HepG2 (cell line): Measurements from ENCODE around the gene FAM222A. TPM values are rescaled to one million over a fixed set of nuclear protein-coding genes. Genes with fewer than 3 reads are reported as not detected.

Experiments
- ADNP ChIP-seq: sonication (generic); formaldehyde crosslinking; IDR thresholded peaks from 2 replicates; pipeline ENCODE4 v1.4.0; 2020; ENCODE audit warnings: missing genetic modification reagents
- HIVEP1 ChIP-seq: sonication (generic); formaldehyde crosslinking; IDR thresholded peaks from 2 replicates; pipeline ENCODE4 v1.4.0; 2020; ENCODE audit warnings: mild to moderate bottlenecking, missing genetic modification reagents
- TOPORS ChIP-seq: sonication (generic); formaldehyde crosslinking; IDR thresholded peaks from 2 replicates; pipeline ENCODE4 v1.8.0; 2023; ENCODE audit warnings: mild to moderate bottlenecking, missing genetic modification reagents
- ZFP1 ChIP-seq: IDR thresholded peaks from 2 replicates; pipeline ENCODE4 v1.6.1; 2016
- ZNF33A ChIP-seq: sonication (generic); formaldehyde crosslinking; IDR thresholded peaks from 2 replicates; pipeline ENCODE4 v1.5.1; 2020; ENCODE audit warnings: missing genetic modification reagents, mild to moderate bottlenecking, moderate library complexity, borderline replicate concordance
- ZNF564 ChIP-seq: sonication (generic); formaldehyde crosslinking; IDR thresholded peaks from 2 replicates; pipeline ENCODE4 v1.8.1; 2023; ENCODE audit warnings: mild to moderate bottlenecking, missing genetic modification reagents
- ZNF768 ChIP-seq: sonication (generic); formaldehyde crosslinking; IDR thresholded peaks from 2 replicates; pipeline ENCODE4 v1.4.0; 2020; ENCODE audit warnings: missing genetic modification reagents
- ZNF780A ChIP-seq: sonication (generic); formaldehyde crosslinking; IDR thresholded peaks from 2 replicates; pipeline ENCODE4 v1.8.0; 2022; ENCODE audit warnings: mild to moderate bottlenecking, missing genetic modification reagents, moderate library complexity
- polyA plus RNA-seq, 8 experiments: library from polyadenylated mRNA; depleted of rRNA in 3 of 8; stranded (reverse) in 7 of 8; unstranded in 1 of 8; fragments of >200 nt; fragmentation: Illumina TruSeq in 4 of 8; extraction: Trizol in 4 of 8; gene quantifications; 2 replicates each; pipeline versions ENCODE4 v1.2.1 to v1.2.3, GENCODE V29; 2011 to 2016; ENCODE audit warnings: low read depth in 4 of 8, missing spikeins in 1 of 8, mixed read lengths in 1 of 8; ENCODE audit not compliant: insufficient read depth in 1 of 8
- total RNA-seq, 5 experiments: library from RNA; depleted of rRNA; stranded (reverse); fragments of >200 nt; fragmentation: Illumina TruSeq; extraction: Trizol; gene quantifications; 2 replicates each; pipeline ENCODE4 v1.2.3, GENCODE V29; 2016; ENCODE audit warnings: low read depth in 1 of 5
- TF ChIP-seq, protein P1 (sequence below): sonication (generic); formaldehyde crosslinking; IDR thresholded peaks from 2 replicates; pipeline ENCODE4 v1.5.1; 2020; ENCODE audit warnings: mild to moderate bottlenecking, missing genetic modification reagents
- TF ChIP-seq, protein P2 (sequence below): sonication (generic); formaldehyde crosslinking; IDR thresholded peaks from 2 replicates; pipeline ENCODE4 v1.5.1; 2020; ENCODE audit warnings: missing genetic modification reagents, mild to moderate bottlenecking, borderline replicate concordance
- TF ChIP-seq, protein P3 (sequence below): sonication (generic); formaldehyde crosslinking; IDR thresholded peaks from 2 replicates; pipeline ENCODE4 v1.4.0; 2020; ENCODE audit warnings: missing genetic modification reagents
- TF ChIP-seq, protein P4 (sequence below): sonication (generic); formaldehyde crosslinking; IDR thresholded peaks from 2 replicates; pipeline ENCODE4 v1.4.0; 2020; ENCODE audit warnings: missing genetic modification reagents
- TF ChIP-seq, protein P5 (sequence below): sonication (generic); formaldehyde crosslinking; IDR thresholded peaks from 2 replicates; pipeline ENCODE4 v1.8.0; 2022; ENCODE audit warnings: mild to moderate bottlenecking, missing genetic modification reagents, borderline replicate concordance

FAM222A gene
- total and polyA plus RNA-seq, 2 of the 13 experiments (the other 11 are each of a cell fraction or from before 2014, with no cell fraction given) = 2.7 to 9.6 TPM

DNA sequence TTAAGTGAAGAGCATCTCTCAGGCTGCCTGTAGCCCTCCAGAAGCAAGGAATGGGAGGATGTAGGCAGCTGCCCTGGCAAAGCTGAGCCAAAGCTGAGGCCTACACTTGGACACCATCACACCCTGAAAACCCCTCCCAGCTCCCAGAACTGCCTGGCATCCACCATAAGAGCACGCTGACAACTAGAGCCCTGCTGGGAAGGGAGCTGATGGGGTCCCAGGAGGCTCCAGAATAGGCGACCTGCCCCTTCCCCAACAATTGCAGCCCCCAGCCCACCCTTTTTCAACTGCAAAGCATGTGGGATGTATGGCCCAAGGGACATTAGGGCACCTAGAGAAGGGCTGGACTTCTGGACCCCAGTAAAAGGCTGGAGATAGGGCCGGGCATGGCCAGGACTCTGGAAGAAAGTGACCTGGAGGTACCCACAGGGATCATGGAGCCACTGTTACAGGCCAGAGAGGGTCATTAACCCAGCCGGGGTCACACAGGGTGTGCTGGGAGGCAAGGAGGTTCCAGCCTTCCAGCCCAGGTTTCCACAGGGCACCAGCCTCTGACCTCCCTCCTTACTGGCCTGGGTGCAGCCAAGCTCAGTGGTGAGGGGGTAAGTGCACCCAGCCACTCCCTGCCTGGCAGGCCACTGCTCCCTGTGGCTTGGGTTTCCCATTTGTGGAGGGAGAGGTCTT, 27.8 kb downstream of the FAM222A start (continued):
- TF ChIP-seq, protein P1, sequence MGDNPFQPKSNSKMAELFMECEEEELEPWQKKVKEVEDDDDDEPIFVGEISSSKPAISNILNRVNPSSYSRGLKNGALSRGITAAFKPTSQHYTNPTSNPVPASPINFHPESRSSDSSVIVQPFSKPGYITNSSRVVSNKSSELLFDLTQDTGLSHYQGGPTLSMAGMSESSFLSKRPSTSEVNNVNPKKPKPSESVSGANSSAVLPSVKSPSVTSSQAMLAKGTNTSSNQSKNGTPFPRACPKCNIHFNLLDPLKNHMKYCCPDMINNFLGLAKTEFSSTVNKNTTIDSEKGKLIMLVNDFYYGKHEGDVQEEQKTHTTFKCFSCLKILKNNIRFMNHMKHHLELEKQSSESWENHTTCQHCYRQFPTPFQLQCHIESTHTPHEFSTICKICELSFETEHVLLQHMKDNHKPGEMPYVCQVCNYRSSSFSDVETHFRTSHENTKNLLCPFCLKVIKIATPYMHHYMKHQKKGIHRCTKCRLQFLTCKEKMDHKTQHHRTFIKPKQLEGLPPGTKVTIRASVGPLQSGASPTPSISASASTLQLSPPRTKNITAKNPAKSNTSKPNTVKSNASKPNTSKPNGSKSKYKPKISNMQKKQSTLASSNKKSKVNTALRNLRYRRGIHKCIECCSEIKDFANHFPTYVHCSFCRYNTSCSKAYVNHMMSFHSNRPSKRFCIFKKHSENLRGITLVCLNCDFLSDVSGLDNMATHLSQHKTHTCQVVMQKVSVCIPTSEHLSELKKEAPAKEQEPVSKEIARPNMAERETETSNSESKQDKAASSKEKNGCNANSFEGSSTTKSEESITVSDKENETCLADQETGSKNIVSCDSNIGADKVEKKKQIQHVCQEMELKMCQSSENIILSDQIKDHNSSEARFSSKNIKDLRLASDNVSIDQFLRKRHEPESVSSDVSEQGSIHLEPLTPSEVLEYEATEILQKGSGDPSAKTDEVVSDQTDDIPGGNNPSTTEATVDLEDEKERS (CRISPR knock-in tag) = 0 out of 2 replicates have a peak, but pooled peaks have one; percentile 7
- TF ChIP-seq TOPORS (CRISPR knock-in tag) (0 out of 2 replicates have a peak, but pooled peaks have one; percentile 22), HIVEP1 (CRISPR knock-in tag) (no peak), ZNF768 (CRISPR knock-in tag) (peak; percentile 99), ZNF33A (no peak), ZNF564 (CRISPR knock-in tag) (0 out of 2 replicates have a peak, but pooled peaks have one; percentile 13), ADNP (no peak), ZNF780A (CRISPR knock-in tag) (no peak), ZFP1 (CRISPR knock-in tag) (no peak)
- TF ChIP-seq, protein P2, sequence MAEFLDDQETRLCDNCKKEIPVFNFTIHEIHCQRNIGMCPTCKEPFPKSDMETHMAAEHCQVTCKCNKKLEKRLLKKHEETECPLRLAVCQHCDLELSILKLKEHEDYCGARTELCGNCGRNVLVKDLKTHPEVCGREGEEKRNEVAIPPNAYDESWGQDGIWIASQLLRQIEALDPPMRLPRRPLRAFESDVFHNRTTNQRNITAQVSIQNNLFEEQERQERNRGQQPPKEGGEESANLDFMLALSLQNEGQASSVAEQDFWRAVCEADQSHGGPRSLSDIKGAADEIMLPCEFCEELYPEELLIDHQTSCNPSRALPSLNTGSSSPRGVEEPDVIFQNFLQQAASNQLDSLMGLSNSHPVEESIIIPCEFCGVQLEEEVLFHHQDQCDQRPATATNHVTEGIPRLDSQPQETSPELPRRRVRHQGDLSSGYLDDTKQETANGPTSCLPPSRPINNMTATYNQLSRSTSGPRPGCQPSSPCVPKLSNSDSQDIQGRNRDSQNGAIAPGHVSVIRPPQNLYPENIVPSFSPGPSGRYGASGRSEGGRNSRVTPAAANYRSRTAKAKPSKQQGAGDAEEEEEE (CRISPR knock-in tag) = no peak
- TF ChIP-seq, protein P3, sequence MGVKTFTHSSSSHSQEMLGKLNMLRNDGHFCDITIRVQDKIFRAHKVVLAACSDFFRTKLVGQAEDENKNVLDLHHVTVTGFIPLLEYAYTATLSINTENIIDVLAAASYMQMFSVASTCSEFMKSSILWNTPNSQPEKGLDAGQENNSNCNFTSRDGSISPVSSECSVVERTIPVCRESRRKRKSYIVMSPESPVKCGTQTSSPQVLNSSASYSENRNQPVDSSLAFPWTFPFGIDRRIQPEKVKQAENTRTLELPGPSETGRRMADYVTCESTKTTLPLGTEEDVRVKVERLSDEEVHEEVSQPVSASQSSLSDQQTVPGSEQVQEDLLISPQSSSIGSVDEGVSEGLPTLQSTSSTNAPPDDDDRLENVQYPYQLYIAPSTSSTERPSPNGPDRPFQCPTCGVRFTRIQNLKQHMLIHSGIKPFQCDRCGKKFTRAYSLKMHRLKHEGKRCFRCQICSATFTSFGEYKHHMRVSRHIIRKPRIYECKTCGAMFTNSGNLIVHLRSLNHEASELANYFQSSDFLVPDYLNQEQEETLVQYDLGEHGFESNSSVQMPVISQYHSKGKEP (CRISPR knock-in tag) = no peak
- TF ChIP-seq, protein P4, sequence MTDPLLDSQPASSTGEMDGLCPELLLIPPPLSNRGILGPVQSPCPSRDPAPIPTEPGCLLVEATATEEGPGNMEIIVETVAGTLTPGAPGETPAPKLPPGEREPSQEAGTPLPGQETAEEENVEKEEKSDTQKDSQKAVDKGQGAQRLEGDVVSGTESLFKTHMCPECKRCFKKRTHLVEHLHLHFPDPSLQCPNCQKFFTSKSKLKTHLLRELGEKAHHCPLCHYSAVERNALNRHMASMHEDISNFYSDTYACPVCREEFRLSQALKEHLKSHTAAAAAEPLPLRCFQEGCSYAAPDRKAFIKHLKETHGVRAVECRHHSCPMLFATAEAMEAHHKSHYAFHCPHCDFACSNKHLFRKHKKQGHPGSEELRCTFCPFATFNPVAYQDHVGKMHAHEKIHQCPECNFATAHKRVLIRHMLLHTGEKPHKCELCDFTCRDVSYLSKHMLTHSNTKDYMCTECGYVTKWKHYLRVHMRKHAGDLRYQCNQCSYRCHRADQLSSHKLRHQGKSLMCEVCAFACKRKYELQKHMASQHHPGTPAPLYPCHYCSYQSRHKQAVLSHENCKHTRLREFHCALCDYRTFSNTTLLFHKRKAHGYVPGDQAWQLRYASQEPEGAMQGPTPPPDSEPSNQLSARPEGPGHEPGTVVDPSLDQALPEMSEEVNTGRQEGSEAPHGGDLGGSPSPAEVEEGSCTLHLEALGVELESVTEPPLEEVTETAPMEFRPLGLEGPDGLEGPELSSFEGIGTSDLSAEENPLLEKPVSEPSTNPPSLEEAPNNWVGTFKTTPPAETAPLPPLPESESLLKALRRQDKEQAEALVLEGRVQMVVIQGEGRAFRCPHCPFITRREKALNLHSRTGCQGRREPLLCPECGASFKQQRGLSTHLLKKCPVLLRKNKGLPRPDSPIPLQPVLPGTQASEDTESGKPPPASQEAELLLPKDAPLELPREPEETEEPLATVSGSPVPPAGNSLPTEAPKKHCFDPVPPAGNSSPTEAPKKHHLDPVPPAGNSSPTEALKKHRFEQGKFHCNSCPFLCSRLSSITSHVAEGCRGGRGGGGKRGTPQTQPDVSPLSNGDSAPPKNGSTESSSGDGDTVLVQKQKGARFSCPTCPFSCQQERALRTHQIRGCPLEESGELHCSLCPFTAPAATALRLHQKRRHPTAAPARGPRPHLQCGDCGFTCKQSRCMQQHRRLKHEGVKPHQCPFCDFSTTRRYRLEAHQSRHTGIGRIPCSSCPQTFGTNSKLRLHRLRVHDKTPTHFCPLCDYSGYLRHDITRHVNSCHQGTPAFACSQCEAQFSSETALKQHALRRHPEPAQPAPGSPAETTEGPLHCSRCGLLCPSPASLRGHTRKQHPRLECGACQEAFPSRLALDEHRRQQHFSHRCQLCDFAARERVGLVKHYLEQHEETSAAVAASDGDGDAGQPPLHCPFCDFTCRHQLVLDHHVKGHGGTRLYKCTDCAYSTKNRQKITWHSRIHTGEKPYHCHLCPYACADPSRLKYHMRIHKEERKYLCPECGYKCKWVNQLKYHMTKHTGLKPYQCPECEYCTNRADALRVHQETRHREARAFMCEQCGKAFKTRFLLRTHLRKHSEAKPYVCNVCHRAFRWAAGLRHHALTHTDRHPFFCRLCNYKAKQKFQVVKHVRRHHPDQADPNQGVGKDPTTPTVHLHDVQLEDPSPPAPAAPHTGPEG (CRISPR knock-in tag) = no peak
- TF ChIP-seq, protein P5, sequence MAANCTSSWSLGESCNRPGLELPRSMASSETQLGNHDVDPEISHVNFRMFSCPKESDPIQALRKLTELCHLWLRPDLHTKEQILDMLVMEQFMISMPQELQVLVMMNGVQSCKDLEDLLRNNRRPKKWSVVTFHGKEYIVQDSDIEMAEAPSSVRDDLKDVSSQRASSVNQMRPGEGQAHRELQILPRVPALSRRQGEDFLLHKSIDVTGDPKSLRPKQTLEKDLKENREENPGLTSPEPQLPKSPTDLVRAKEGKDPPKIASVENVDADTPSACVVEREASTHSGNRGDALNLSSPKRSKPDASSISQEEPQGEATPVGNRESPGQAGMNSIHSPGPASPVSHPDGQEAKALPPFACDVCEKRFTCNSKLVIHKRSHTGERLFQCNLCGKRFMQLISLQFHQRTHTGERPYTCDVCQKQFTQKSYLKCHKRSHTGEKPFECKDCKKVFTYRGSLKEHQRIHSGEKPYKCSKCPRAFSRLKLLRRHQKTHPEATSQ (CRISPR knock-in tag) = no peak
